Myocyte (in vitro differentiated cells): ENCODE data around the gene EFCAB6. TPM values are rescaled to one million over a fixed set of nuclear protein-coding genes. Genes with fewer than 3 reads are reported as not detected.

Experiments used
- DNase-seq: peaks from one replicate; pipeline ENCODE4 v3.0.0-alpha.2; 2012; ENCODE audit warnings: low read depth
- total RNA-seq: library from RNA; depleted of rRNA; stranded (reverse); fragments of >200 nt; gene quantifications from 2 replicates; pipeline ENCODE4 v1.2.3, GENCODE V29; 2014

Gene EFCAB6
- total RNA-seq, 1 donor from 2014 or later: 2.7 TPM

- no peak for DNase-seq
These were observed 257.3 kb downstream of the EFCAB6 start for GRCh38 chr22:43554694-43555365.

DNA sequence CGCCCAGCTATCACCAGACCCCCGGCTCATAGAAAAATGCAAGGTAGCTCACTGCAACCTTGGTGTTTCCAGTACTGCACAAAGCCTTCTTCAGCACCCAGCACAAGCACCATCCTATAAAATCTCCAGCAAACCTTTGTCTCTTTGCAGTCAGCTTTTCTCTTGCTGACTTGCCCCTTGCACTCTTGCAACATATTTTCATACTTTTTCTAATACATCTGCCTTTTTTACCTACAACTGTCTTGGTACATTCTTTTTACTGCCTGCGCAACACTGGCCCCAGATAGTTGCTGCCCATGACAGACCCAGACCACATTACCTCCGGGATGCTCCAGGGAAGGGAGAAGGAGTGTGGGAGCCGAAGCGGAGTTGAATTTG lies 257.9 kb downstream of the EFCAB6 start:
- DNase-seq: no peak

DNA sequence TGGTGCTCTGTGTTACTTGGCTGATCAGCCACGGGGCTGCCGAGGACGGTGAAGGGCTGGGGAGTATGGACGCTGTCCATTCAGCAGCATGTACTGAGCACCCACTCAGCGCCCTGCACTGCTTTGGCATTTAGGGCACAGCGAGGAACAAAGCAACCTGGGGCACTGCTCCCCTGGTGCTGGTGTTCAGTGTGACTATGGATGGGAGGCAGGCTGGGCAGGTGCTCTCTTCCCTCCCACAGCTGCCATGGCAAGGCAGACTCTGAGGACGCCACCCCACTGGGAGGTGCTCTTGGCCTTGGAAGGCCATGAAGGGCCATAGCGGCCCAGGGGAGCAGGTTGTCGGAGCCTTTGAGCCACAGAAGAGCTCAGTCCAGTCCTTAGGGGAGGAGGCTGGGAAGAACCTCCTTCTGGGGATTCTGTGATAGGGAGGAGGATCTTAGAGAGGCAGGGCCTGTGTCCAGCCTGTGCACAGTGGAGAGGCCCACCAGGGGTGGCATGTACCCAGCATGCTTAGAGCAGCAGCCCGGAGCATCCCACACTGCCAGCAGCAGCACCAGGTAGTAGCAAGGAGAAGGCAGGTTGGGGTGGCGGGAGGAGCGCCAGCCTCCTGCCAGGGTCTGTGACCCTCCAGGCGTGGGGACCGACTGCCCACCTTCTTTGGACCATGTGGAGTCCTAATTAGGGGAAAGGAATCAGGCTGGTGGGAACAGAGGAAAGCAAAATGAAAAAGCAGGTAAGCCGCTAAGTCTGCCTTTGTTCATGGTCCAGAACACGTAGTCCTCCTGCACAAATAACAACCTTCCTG lies 258.4 kb downstream of the EFCAB6 start:
- no peak for DNase-seq

- no peak for DNase-seq
These were observed 261.4 kb downstream of the EFCAB6 start for GRCh38 chr22:43550672-43551071.

GRCh38 chr22:43550024-43550620 lies 262.0 kb downstream of the EFCAB6 start:
- DNase-seq: no peak

DNA sequence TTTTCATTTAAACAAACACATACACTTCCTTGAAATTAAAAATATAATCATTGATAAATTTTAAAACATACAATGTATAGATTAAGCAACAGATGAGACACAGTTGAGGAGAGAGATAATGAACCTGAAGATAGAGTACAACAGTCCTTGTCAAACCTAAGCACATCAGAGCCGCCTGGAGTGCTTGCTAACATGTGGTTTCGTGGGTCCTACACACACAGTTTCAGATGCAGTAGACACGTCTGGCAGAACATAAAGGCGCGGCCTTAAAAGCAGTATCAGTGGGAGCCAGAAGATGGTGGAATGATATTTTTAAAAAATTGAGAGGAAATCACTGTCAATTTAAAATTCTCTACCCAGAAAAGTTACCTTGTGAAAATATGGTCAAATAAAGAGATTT lies 265.9 kb downstream of the EFCAB6 start:
- no peak for DNase-seq

DNA sequence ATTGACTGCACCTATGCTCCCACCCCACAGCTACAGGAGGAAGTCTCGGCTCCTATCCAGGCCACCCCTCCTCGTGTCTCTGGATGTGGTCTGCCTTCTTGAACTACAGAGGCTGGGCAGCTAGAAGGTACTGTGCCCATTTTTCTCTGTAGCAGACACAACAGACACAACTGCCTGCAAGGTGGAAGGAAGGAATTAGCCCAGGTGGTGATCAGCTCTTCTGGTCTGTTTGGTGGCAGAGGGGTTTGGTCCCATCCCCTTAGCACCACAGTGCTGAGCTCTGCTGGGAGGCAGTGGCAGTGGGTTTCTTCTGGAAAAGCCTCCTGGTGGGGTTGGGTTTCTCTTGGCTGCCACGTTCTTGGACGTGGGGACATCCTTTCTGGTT lies 267.8 kb downstream of the EFCAB6 start:
- DNase-seq: no peak

DNA sequence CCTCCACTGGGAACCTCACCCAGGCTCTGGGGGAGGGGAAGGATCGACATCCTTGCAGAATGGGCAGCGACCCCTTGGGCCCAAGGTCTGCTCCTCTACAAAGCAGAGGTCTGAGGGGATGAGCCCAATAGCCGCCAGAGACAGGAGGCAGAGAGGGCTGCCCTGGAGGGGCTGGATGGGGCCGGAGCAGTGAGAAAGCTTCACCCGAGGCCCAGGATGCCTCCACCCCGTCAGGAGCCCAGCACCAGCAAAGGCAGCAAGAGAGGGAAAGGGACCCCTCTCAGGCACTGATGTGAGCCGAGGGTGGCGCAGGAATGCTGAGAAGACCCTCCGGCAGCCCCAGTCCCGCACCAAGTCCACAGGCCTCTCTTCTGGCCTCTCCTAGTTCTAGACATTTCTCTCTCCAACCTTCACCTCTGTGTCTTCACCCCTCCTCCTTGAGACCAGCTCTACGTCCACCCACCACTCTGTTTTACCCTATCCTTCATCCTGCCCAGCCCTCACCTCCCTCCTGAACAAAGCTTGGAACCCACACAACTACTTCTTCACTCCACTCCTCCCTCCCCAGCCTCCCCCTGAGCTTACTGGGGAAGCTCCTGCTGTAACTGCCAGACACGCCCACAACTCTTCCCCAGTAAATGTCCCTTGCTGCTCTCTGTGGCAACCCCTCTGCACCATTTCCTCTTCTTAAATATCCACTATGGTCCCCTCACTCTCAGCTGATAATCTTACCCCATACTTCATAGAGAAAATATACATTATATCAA lies 268.4 kb downstream of the EFCAB6 start:
- DNase-seq: no peak

GRCh38 chr22:43542681-43543521 lies 269.2 kb downstream of the EFCAB6 start:
- DNase-seq: no peak

DNA sequence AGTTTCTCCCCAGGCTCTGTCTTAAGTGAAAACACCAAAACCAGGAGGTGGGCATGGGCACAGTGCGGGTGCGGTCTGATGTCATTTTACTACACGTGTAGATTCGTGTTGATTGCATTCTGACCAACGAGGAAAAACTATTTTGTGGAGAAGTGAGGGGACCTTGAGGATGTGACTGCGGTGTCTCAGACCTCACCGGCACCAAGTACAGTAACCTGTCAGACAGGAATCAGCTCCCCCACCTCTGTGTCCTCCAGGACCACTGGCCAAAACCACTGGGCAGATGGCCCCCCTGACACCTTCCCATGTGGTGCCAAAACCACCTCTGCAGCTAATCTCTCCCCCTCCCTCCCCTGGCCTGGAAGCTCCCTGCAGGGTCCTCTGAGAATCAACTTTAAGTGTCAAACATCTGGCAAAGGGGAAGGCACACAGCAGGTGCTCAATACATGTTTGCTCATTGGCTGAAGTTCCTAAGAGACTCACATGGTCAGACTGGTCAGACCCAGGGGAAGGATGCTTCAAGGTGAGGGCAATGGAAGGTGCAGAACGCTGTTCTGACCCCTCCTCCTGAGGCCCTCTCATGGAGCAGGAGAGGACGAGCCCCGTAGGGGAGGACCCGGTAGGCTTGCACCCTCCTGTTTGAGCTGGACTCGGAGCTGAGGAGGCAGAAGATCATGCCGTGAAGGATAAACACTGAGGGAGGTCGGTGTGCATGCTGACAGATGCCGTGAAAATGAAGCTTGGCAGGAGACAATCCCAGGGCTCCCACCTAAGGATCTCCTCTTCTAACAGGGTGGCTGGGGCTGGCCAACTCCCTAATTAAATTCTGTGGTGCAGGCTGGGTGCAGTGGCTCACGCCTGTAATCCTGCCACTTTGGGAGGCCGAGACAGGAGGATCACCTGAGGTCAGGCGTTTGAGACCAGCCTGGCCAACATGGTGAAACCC lies 270.4 kb downstream of the EFCAB6 start:
- DNase-seq: no peak

- no peak for DNase-seq
These were observed 271.1 kb downstream of the EFCAB6 start for GRCh38 chr22:43541022-43541421.

DNA sequence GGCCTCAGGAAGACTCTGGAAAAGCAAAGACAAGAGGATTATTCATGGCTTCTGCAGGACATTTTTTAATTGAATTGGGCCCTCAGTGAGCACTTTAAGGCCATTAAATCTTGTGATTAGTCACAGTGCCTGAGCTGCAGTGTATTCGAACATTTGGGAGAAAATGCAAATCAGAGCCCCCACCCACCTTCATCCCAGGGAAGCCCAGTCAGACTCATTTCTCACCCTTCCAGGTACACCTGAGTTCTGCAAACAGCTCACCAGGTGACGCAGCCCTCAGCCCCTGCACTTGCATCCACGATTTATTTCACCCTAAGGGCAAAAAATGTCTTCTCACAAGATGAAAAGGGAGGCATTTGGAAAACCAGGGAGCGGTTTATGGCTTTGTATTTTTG lies 271.6 kb downstream of the EFCAB6 start:
- DNase-seq: no peak

- no peak for DNase-seq
These were observed 272.3 kb downstream of the EFCAB6 start for GRCh38 chr22:43539572-43540528.

- no peak for DNase-seq
These were observed 275.0 kb downstream of the EFCAB6 start for GRCh38 chr22:43537019-43537585.

DNA sequence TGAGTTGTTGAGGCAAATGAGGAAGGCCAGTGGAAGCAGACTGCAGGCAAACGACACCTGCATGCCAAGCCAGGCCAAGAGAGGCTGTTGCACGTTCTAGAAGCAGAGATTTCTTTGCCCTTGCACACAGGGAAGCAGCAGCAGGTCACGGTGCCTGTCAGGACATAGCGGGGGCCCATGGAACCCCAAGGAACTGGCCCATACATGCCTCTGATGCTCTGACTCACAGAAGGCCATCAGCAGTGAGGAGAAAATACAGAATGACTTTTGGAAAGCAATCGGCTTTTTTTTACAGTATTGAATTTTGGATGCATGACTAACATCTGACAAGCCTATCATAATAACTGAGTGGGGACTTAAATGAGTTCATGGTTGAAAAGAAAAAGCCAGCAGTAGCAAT lies 276.4 kb downstream of the EFCAB6 start:
- DNase-seq: no peak

GRCh38 chr22:43535336-43535735 lies 276.8 kb downstream of the EFCAB6 start:
- DNase-seq: no peak

GRCh38 chr22:43534916-43535315 lies 277.2 kb downstream of the EFCAB6 start:
- no peak for DNase-seq
